Activated CD4-positive, alpha-beta T cell treated with anti-CD3 and anti-CD28 coated beads, Interleukin-2, amount 50 U/mL, for 1 hour (primary cell): ENCODE results near the gene WBP2.

ENCODE experiments used
- DNase-seq: peaks from one replicate; pipeline ENCODE4 v3.0.0-alpha.2; 2020

WBP2 gene

GRCh38 chr17:75826561-75827307 lies 28.4 kb downstream of the WBP2 start:
- no peak for DNase-seq

DNA sequence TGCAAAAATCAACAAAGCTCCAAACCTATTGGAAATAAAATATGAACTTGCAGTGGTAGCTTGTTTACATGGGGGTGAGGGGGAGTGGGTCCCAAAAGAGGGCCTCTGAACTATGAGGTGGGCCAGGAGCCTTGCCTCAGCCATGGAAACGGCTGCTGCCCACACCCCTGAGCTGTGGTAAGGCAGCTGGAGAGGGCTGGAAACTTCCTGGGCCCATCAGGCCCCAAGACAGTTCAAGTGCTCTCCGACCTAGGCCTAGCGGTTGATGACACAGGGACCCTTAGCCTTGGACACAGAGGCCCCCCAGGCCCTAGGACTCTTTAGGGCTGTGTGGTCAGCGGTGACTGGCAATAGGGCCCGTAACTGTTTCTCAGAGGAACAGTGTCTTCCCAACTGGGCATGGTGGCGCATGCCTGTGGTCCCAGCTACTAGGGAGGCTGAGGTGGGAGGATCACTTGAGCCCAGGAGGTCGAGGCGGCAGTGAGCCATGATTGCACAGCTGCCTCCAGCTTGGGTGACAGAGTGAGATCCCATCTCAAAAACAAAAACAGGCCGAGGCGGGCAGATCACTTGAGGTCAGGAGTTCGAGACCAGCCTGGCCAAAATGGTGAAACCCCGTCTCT lies 29.3 kb downstream of the WBP2 start:
- DNase-seq, result no peak

GRCh38 chr17:75825149-75825552 lies 30.0 kb downstream of the WBP2 start:
- DNase-seq, result no peak

- DNase-seq, result no peak
Observed at GRCh38 chr17:75824666-75825065, 30.5 kb downstream of the WBP2 start.

- DNase-seq, result no peak
Observed at GRCh38 chr17:75824050-75824552, 31.0 kb downstream of the WBP2 start.

DNA sequence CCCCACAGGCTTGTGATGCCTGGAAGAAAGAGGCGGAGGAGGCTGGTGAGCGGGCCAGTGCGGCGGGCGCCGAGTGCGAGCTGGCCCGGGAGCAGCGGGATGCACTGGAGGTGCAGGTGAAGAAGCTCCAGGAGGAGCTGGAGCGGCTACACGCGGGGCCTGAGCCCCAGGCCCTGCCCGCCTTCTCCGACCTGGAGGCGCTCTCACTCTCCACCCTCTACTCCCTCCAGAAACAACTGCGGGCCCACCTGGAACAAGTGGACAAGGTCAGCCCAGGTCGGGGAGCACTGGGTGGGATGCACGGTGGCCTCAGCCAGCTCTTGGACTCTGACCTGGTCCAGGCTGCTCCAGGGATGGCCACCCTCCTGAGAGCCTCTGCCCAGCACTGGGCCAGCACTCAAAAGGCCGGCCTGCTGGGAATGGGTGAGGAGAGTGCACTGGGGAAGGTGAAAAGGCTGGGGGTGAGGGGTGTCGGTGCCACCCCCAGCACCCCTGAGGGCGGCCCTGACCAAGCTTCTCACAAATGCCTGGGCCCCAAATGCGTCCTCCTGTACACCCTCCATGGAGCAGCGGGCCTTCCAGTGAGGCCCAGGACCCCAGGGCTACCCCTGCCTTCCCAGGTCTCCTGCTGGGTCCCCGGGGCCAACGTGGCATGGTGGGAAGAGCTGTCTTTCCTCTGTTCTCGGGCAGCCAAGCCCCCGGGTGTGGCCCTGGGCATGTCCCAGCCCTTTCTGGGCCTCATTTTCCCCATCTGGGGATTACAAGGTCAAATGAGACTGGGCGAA lies 31.7 kb downstream of the WBP2 start:
- DNase-seq, result no peak

- DNase-seq, result no peak
Observed at GRCh38 chr17:75822800-75823166, 32.4 kb downstream of the WBP2 start.

- no peak for DNase-seq
Observed at GRCh38 chr17:75822119-75822799, 32.9 kb downstream of the WBP2 start.

DNA sequence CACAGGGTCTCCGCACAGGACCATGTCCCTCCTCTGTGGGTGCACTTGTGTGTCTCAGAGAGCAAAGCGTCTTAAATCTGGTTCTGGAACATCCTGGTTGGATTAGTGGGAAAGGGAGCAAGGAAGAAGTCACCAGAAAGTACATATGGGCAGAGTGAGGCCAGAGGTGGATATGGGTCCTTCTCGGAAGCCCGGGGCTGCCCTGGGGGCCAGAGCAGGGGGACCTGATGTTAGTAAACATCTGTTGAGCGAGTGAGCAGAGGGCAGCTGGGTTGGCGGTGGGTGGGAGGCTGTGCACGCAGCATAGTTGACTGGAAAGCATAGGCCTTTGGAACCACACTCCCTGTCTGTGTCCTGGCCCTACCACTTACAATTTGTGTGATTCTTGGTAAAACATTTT lies 33.6 kb downstream of the WBP2 start:
- DNase-seq, result no peak

GRCh38 chr17:75820094-75821080 lies 34.7 kb downstream of the WBP2 start:
- DNase-seq, result no peak

GRCh38 chr17:75819678-75820077 lies 35.5 kb downstream of the WBP2 start:
- DNase-seq, result no peak

DNA sequence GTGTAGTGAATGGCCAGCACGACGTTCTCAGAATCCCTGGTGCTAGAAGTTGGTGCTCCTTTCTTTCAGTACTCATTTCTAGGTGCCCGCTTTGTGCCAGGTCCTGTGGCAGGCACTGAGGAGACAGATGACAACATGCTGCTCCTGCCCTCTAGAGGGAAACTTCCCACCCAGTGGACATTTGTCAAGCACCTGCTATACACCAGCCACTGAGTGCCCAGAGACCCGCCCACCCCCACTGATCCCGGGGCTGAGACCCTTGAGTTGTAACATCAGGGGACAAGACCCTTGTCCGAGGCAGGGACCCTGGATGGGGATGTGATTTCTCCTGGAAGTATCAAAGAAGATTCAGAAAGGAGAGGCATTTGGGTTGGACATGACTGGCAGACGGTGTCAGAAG lies 36.0 kb downstream of the WBP2 start:
- no peak for DNase-seq

DNA sequence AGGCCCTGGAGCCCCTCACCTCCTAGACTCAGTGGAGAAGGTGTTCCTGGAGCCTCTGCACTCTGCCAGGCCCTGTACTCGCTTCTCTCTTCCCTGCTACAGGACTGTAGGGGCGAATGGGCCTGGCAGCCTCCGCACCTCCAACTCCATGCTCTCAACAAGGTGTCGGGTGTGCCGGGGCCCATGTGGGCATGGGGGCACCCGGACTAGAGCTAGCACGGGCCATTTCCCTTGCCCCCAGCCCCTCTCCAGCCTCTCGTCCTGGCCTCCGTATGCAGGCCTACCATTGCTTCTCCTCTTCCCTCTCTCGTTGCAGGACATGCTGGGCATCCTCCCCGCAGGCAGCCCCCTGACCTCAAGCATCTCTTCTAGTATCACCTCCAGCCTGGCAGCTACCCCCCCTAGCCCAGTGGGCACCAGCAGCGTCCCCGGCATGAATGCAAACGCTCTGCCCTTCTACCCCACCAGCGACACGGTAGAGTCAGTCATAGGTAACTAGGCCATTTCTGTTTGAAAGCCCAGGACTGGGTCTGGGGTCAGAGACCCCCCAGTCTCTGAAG lies 36.7 kb downstream of the WBP2 start:
- DNase-seq, result no peak

GRCh38 chr17:75817571-75817970 lies 37.6 kb downstream of the WBP2 start:
- DNase-seq, result no peak

DNA sequence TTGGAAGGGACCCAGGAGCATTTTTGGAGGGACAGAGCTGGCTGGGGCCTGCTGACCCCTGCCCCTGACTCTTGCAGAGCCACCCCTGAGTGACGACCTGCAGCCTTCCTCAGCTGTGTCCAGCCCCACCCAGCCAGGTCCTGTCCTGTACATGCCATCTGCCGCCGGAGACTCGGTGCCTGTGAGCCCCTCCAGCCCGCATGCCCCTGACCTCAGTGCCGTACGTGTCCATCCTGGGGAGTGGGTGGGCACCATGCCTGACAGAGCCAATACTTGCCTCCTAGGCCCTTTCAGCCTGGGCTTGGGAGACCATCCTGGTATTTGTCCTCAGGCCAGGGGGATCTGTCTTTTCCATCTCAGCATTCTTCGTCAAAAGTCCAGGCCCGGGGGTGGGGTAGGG lies 38.4 kb downstream of the WBP2 start:
- DNase-seq, result no peak

DNA sequence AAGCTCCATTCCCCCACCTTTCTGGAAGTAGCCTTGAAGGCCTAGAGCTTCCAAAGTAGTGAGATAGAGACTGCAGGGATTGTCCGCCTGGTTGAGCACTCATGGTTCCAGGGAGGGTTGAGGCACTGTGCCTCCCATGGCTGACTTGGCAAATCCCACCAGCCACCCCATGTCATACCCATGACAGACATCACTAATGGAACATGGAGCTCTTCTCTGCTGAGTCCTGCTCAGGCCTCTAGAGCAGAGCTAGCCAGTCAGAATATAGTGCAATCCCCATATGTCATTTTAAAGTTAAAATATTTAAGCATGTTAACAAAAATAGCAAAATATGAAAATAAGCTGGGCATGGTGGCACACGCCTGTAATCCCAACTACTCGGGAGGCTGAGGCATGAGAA lies 39.7 kb downstream of the WBP2 start:
- no peak for DNase-seq

GRCh38 chr17:75814900-75815373 lies 40.2 kb downstream of the WBP2 start:
- no peak for DNase-seq

GRCh38 chr17:75814021-75814395 lies 41.1 kb downstream of the WBP2 start:
- DNase-seq, result no peak

DNA sequence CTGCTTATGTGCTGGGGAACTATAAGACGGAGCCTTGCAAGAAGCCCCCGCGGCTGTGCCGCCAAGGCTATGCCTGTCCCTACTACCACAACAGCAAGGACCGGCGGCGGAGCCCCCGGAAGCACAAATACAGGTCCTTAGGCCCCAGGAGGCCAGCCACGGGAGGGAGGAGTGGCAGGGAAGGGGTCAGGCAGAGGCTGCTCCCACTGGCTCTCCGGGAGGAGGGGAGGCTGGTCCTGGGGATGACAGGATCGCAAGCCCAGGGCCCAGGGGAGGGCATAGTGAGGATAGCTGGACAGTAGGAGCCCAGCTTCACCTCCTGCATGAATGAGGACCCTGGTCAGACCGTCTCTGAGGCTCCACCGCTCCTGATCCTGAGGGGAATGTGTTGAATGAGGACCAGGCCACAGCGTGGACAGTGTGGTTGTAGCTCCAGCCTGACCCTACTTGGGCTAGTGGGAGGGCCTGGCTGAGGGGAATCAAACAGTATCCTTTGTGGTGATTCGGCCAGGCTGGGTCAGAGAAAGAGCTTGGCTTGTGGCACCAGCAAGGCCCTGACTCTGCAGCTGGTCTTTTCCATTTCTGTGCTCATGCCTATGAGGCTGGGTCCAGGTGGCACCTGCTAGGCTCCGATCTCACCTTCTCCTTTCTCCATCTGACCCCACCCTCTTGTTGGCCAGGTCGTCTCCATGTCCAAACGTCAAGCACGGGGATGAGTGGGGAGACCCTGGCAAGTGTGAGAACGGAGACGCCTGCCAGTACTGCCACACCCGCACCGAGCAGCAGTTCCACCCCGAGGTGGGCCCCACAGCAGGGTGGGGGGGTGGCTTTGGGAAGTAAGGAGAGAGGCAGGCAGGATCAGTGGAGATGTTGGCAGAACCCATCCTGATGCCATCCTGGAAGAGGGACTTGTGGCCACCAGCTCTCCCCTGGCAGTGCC lies 41.8 kb downstream of the WBP2 start:
- DNase-seq, result no peak
